Panc1 (cell line): ENCODE measurements around the gene MBD3.

Experiments used
- TCF7L2 ChIP-seq: IDR thresholded peaks from 2 replicates; pipeline ENCODE4 v1.6.1; 2011; ENCODE audit warnings: mild to moderate bottlenecking, low read depth, low read length, inconsistent platforms
- TF ChIP-seq, protein P1 (sequence below): fragments of 450-650 bp; IDR thresholded peaks from 2 replicates; pipeline ENCODE4 v1.5.1; 2017; ENCODE audit warnings: mild to moderate bottlenecking

DNA sequence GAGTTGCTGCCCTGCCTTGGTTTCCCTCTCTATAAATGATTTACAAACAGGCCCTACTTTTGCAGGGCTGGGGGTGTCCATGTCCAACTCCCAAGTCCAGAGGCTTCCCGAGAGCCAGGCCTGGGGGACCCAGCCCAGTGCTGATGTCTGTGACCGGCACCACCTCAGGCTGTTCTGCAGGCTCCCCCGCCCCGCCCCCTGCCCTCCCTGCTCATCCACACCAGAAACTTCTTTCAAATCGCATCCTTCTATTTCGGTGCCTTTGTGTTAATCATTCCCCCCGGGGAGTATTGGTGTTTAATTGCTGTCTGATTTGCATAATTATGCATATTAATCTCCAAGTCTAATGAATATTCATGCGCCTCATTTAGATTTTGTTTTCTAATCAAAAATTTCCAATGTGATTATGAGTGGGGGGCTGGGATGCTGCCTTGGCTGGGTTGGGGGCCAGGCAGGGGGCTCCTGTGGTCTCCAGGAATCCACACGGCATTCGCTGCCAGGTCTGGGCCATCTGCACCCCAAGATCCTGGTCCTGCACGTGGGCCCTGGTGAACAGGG is 40.7 kb upstream of the MBD3 start:
- TF ChIP-seq TCF7L2 = no peak
- TF ChIP-seq, protein P1, sequence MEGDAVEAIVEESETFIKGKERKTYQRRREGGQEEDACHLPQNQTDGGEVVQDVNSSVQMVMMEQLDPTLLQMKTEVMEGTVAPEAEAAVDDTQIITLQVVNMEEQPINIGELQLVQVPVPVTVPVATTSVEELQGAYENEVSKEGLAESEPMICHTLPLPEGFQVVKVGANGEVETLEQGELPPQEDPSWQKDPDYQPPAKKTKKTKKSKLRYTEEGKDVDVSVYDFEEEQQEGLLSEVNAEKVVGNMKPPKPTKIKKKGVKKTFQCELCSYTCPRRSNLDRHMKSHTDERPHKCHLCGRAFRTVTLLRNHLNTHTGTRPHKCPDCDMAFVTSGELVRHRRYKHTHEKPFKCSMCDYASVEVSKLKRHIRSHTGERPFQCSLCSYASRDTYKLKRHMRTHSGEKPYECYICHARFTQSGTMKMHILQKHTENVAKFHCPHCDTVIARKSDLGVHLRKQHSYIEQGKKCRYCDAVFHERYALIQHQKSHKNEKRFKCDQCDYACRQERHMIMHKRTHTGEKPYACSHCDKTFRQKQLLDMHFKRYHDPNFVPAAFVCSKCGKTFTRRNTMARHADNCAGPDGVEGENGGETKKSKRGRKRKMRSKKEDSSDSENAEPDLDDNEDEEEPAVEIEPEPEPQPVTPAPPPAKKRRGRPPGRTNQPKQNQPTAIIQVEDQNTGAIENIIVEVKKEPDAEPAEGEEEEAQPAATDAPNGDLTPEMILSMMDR = no peak
